SIG-M5 treated with dmso at 0.1 percent for 504 hours (cell line): ENCODE results near the gene EAF2.

Experiments used
- DNase-seq: peaks from one replicate; lab custom pipeline; 2025; ENCODE audit not compliant: unreplicated experiment; lab: John Stamatoyannopoulos, UW

Gene EAF2

DNA sequence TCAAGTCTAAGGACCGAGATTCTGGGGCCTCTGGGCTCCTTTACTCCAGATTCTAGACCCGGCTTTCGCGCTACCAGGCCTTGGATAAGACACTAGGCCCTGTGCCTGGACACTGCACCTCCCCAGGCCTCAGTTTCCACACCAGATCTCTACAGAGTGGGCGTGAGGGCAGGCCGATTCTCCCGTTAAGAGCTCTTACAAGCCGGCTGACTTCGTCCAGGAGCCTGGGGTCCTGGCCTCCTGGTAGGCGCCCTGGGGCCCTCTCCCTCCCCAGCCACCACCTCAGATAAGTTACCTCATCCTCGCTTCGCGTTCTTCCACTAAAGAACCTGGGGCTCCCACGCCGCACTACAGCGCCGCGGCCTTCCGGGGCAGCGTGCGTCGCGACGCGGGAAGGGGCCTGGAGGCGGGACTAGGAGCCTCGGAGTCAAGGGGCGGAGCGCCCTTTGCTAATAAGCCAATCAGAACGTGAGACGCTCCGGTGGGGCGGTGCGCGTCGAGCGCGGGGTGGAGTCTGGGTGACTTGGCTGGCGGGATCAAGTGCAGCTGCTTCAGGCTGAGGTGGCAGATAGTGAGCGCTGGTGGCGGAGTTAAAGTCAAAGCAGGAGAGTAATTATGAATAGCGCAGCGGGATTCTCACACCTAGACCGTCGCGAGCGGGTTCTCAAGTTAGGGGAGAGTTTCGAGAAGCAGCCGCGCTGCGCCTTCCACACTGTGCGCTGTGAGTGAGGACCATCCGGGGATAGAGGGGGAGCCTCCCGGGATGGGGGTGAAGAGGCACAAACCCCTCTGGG is at the start of gene EAF2, which contains the start of gene IQCB1:
Gene EAF2, plus strand, starts transcription at position 539 of the 794 bp plus-strand sequence. Its CDS starts 77 bp downstream, at position 616.
Gene IQCB1, minus strand, starts transcription at position 390 of the 794 bp plus-strand sequence. CDS start 6,100 bp downstream, outside the sequence.
- peak; percentile 97 for DNase-seq

DNA sequence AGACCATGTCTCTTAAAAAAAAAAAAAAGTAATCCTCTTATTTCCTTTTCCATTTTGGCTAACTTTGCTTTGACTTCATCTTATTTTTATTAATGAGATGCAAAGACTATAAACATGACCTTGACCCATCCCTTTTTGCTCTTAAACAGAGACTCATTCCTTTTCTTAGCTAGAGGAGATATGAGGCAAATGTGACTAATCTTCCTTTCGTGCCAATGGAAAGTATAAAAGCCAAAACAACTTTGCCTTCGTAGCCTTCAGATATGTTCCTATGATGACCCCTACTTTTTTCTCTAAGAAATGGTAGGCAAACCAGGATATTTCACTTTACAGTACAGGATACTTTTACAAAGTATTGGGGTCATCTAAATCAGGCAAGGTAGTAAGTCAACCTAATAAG is 48.5 kb upstream of the EAF2 start:
- DNase-seq: no peak

DNA sequence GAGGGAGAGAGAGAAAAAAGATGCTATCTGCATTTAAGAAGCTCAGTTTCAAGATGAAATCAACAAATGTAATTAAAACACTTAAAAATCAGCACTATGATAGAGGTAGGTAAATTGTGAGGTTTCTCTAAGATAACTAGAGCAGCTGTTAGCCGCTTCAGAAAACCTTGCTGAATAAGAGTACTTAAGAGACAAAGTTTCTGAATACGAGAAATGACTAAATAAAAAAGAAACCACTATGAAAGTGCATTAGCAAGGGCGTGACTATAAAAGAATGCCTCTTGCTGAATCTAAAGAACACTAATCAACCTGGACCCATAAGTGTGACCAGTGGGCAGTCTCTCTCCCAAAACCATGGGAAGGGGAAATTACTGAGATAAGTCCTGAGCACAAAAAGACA is 41.9 kb upstream of the EAF2 start:
- no peak for DNase-seq

- no peak for DNase-seq
These were observed 40.6 kb upstream of the EAF2 start for GRCh38 chr3:121794264-121794983.

DNA sequence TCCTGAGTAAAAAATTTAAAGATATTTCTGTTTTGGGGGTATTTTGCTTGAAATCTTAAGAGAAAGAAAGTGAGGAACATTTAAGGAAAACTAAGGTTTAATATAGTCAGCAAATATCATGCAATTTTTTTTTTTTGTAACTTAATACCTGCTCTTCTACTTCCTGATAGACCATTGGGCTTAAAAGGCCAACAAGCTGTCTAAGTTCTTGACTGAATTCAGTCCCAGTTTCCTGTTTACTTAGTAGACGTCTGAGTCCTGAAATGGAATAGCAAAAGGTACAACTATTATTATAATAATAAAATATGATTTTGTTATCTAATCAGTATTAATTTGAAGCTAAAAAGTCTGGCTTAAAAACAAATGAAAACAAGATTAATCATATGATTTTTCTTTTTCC is 38.0 kb upstream of the EAF2 start:
- peak; percentile 7 for DNase-seq

DNA sequence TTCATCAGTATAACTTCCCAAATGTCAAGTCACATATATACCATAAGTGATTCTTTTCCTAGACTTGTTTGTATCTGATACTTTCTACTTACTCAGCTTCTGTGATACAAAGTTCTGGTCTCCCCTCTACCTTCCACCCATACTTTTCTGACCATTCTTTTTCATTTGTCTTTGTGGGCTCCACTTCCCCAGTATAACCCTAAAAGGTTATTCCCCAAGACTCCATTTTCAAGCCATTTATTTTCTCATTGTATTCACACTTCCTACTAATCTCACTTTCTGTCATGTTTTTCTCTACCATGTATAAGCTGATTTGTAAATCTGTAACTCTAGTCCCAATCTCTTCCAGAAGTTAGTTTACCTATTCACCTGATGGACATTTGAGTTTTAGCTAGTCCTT is 34.1 kb upstream of the EAF2 start:
- no peak for DNase-seq

- DNase-seq: no peak
These were observed 31.2 kb upstream of the EAF2 start for GRCh38 chr3:121803771-121804320.

- no peak for DNase-seq
These were observed 25.8 kb upstream of the EAF2 start for GRCh38 chr3:121809249-121809648.

DNA sequence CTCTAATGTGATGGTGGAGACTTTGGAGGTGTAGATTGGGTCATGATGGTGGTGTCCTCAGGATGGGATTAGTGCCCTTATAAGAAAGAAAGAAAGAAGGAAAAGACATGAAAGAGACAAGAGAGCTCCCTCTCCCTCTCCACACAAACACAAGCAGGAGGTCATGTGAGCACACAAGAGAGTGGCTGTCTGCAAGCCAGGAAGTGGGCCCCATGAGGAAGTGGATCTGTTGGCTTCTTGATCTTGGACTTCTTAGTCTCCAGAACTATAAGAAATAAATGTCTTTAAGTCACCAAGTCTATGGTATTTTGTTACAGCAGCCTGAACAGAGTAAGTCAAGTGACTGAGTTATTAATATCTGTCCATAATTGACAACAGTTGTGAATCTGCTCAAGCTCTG is 17.3 kb upstream of the EAF2 start:
- DNase-seq: peak; percentile 15

DNA sequence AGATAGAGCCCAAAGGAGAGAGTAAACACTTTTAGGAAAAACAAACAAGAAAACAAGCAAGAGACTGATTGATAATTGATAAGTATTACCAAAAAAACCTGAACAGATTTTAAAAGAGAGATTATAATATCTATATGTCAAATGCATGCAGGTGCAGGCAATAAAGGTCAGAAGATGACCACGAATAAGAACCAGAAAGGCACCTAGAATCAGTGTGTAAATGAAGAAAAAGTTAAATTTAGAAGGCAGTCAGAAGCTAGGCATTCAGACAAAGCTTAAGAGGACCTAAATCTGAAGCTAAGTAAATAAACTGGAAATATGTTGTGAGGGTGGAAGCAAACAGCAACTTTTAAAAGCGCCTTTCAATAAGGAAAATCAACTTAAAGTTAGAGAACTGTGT is 16.4 kb upstream of the EAF2 start:
- DNase-seq: no peak

DNA sequence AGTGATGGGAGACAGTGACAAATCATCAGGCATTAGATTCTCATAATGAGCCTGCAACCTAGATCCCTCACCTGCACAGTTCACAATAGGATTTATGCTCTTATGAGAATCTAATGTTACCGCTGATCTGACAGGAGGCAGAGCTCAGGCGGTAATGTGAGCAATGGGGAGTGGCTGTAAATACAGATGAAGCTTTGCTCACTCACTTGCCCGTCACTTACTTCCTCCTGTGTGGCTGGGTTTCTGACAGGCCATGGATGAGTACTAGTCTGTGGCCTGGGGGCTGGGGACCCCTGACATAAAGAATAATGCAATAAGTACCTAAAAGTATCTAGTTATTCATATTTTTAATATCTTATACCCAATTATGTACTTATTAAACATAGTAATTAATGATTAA is 15.8 kb upstream of the EAF2 start:
- DNase-seq: no peak

DNA sequence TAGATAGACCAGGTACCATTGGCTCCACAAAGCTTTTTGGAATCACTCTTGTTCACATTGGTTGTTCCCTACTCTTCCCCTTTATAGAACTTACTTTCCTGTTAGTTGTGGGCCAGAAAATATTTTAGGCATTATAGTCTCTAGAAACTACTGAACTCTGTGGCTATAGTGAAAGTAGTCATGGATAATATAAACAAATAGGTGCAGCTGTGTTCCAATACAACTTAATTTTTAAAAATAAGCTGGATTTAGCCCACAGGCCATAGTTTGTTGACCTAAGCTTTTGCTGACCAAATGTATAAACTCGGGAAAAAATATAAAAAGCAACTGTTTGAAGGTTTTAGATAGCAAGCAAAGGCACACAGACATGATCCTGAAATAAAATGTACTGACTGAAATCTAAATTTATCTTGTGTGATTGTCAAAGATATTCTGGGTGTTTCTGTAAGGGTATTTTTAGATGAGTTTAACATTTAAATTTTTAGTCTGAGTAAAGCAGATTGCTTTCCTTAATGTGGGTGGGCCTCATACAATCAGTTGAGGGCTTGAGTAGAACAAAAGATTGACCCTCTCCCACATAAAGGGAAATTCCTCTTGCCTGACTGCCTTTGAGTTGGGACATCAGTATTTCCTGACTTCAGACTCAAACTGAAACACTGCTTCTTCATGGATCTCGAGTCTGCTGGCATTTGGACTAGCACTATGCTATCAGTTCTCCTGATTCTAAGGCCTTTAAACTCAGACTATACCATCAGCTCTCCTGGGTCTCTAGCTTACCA is 13.4 kb upstream of the EAF2 start:
- DNase-seq: no peak

GRCh38 chr3:121822973-121823372 is 12.0 kb upstream of the EAF2 start:
- no peak for DNase-seq

- DNase-seq: peak; percentile 50
These were observed 795 bp upstream of the EAF2 start for GRCh38 chr3:121834157-121834670.

DNA sequence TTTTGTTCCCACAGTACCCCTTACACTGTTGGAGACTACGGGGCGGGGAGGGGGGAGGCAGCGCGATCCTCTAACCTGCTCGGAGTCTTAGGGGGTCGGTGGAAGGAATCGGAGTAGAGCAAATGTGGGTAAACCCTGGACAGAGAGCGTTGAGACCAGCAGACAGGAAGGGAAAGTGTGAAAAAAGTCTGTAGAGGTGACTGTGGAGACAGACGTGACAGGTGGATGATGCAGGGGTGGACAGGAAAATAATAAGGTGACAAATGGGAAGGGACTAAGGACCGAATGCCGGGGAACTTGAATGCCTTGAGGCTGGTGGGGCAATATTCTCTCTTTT is 424 bp downstream of the EAF2 start:
- peak; percentile 54 for DNase-seq

- peak; percentile 85 for DNase-seq
These were observed 1.1 kb downstream of the EAF2 start for GRCh38 chr3:121836064-121836463.

- peak; percentile 20 for DNase-seq
These were observed 1.5 kb downstream of the EAF2 start for GRCh38 chr3:121836481-121836880.

GRCh38 chr3:121839962-121840361 is 5.0 kb downstream of the EAF2 start:
- DNase-seq: no peak

GRCh38 chr3:121844892-121845291 is 9.9 kb downstream of the EAF2 start:
- DNase-seq: no peak

- no peak for DNase-seq
These were observed 17.2 kb downstream of the EAF2 start for GRCh38 chr3:121852256-121852655.

DNA sequence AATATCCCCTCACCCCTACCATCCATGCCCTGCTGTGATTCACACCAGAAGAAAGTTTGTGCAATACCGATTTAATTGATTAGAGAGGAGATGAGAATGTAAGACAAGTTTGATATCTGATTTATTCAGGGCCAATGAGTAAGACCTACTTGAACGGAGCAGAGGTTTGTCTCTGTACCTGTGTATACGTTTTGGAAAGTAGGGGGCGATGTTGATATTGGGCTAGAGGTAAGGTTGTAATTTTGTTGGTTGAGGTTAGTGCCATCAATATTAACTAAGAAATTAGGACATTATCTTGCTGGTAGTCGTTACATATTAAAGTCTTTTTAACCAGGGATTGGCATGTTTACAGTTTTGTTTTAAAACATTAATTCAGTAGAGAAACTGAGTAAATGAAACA is 20.5 kb downstream of the EAF2 start:
- DNase-seq: no peak
